Loucy (cell line): ENCODE results near the gene CDC42EP3.

ENCODE experiments used
- CTCF ChIP-seq: fragments of 200-600 bp; sonication (generic); conservative IDR thresholded peaks from 2 replicates; pipeline ENCODE4 v1.5.1; 2014; ENCODE audit warnings: mild to moderate bottlenecking, antibody characterized with exemption, low read length
- EZH2phosphoT487 ChIP-seq: fragments of 200-600 bp; IDR thresholded peaks from 2 replicates; pipeline ENCODE4 v1.6.1; 2018; ENCODE audit warnings: antibody characterized with exemption, mild to moderate bottlenecking, moderate library complexity, borderline replicate concordance

- TF ChIP-seq CTCF (no peak), EZH2phosphoT487 (no peak)
Measured at GRCh38 chr2:37665043-37665442, 6.4 kb downstream of the CDC42EP3 start.
